Endometrial microvascular endothelial cells (primary cell): ENCODE measurements around the gene RNF130. TPM values are rescaled to one million over a fixed set of nuclear protein-coding genes. Genes with fewer than 3 reads are reported as not detected.
"Not testable (repeated sequence)": the region's sequence is repeated elsewhere in the genome, so short reads cannot be mapped to it uniquely, and the experiment has no call there.

ENCODE experiments used
- in situ Hi-C: cut with HindIII; loops from 2 replicates; pipeline ENCODE4 v1.10.0; 2017; ENCODE audit warnings: low sequenced_read_pairs, low pct_unique_long_range_greater_than_20kb; ENCODE audit errors: inconsistent ontology term
- total RNA-seq: library from RNA; depleted of rRNA; stranded (reverse); fragments of >200 nt; gene quantifications from one replicate; pipeline ENCODE4 v1.2.3, GENCODE V29; 2015; ENCODE audit errors: inconsistent ontology term

RNF130 gene
- total RNA-seq, 1 donor from 2014 or later, result 66.7 TPM

GRCh38 chr5:179994583-179995323, 76.8 kb downstream of the RNF130 start:
- in situ Hi-C loops, result no loop called here

DNA sequence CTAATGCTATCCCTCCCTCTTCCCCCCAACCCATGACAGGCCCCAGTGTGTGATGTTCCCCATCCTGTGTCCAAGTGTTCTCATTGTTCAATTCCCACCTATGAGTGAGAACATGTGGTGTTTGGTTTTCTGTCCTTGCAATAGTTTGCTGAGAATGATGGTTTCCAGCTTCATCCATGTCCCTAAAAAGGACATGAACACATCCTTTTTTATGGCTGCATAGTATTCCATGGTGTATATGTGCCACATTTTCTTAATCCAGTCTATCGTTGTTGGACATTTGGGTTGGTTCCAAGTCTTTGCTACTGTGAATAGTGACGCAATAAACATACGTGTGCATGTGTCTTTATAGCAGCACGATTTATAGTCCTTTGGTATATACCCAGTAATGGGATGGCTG, 78.7 kb downstream of the RNF130 start:
- in situ Hi-C loops, result not testable (repeated sequence)

DNA sequence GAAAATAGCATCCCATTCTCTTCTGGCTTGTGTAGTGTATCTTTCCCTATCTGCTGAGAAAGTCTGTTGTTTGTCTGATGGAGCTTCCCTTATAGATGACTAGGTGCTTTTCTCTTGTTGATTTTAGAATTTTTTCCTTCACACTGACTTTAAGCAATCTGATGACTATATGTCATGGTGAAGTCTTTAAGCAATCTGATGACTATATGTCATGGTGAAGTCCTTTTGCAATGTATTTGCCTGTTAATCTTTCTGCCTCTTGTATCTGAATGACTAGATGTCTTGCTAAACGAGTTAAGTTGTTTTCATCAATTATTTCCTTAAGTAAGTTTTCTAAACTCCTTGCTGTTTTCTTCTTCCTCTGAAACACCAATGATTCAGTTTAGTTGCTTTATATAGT, 80.5 kb downstream of the RNF130 start:
- in situ Hi-C loops, result no loop called here

GRCh38 chr5:179990525-179990924, 81.0 kb downstream of the RNF130 start:
- in situ Hi-C loops, result not testable (repeated sequence)

- in situ Hi-C loops, result no loop called here
Measured at GRCh38 chr5:179986328-179986727, 85.2 kb downstream of the RNF130 start.

GRCh38 chr5:179981636-179982035, 89.9 kb downstream of the RNF130 start:
- in situ Hi-C loops, result no loop called here

- in situ Hi-C loops, result no loop called here
Measured at GRCh38 chr5:179980767-179981166, 90.8 kb downstream of the RNF130 start.

DNA sequence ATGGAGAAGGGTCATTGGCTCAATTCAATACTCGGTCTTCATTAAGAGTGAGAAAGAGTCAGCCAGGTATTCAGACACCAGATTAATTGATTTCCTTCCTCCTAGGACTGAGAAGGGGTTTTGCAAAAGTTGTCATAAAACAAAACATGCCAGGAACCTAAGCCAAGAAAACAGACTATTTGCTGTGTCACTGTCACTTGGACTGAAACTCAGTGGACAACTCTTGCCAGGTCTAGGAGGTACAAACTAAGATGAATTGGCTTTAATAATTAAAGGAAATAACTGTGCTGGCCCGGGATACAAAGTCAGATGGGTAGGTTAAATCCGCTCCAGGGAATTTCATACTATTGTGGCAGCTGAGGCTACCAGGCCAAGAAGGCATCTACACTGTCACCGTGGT, 92.8 kb downstream of the RNF130 start:
- in situ Hi-C loops, result no loop called here

DNA sequence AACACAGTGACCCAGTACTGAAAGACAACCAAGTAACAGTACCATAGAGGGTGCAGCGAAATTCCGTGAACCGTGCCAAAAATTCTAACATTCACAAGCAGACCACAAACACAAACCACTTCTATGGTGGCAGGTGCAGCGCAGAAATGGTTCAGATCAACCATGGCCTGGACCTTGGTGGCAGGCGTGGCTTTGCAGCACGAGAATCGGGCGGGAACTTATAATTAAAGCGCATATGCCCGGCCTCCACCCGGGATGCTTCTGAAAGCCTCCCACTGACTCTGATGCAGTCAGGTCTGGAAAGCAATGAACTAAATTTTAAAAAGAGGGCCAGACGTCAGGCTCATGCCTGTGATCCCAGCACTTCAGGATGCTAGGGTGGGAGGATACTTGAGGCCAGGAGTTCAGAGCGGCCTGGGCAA, 95.8 kb downstream of the RNF130 start:
- in situ Hi-C loops, result no loop called here

GRCh38 chr5:179974946-179975712, 96.4 kb downstream of the RNF130 start:
- in situ Hi-C loops, result no loop called here

- in situ Hi-C loops, result no loop called here
Measured at GRCh38 chr5:179974246-179974945, 97.2 kb downstream of the RNF130 start.

DNA sequence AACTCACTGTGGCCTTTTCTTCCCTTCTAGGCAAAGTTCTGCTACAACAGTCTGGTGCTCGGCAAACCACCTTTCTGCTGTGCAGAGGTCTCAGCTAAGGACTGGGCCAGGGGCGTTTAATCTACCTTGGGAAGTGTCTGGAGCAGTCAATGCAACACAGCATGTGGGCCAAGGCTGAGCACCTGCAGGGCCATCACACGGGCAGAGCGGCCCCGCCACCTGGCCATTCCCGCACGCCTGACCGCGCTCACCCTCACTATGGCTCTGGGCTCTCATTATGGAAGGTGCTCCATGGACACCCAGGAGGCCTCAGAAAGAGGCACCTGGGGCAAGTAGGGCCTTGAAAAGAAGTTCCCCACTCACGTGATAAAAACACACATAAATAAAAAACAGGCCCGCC, 98.2 kb downstream of the RNF130 start:
- in situ Hi-C loops, result no loop called here

DNA sequence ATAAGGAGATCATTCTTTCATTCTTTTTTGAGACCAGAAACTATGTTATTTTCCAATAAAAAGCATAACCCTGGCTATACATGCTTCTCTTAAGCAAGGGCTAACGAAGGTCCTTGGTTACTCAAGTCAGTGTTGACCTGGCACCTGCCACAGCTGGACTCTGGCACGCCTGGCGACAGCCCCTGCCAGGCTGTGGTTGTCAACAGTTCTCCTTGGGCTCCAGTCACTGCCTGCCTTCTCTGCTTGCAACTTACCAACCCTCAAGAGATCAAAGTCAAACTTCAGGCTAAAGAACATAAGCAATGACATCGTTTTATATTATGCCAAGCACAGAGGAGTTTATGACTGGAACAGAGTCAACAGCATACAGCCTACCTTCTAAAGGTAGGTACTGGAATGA, 102.4 kb downstream of the RNF130 start:
- in situ Hi-C loops, result no loop called here

- in situ Hi-C loops, result no loop called here
Measured at GRCh38 chr5:179967489-179967888, 104.1 kb downstream of the RNF130 start.

DNA sequence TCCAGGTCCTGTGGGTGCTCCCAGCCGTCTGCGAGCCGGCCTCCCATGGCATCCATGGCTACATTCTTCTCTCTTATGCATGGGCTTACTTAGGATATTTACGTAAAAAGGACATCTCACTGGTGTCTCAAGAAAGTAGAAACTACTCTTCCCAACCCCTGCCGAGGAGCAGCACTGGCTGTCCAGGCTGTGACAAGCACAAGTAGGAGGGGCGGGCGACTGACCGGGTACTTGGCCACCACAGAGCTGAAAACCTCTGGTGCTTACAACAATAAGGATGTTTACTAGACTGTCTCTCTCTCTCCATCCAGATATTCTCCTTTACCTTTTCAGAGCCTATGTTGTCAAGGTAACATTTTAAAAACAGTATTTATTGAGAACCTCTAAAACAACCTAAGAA, 107.5 kb downstream of the RNF130 start:
- in situ Hi-C loops, result no loop called here

DNA sequence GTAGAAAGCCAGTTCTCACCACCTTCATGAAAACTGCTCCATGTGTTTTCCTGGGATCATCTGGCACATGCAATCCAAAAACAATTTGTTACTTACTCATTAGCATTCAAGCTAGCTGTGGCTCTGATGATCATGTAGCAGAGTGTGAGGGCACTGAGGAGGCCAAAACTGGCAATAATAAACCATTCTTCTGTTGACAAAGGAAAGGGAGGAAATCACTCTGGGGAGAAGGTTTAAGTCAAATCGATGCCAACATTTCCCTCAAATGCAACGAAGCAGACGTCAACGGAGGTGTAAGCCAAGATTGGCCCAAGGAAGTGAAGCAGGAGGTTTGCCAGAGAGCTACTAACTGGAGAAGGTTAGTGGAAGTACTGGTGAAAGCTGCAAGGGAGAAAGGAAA, 108.2 kb downstream of the RNF130 start:
- in situ Hi-C loops, result no loop called here

GRCh38 chr5:179960204-179960831, 111.2 kb downstream of the RNF130 start:
- in situ Hi-C loops, result no loop called here

DNA sequence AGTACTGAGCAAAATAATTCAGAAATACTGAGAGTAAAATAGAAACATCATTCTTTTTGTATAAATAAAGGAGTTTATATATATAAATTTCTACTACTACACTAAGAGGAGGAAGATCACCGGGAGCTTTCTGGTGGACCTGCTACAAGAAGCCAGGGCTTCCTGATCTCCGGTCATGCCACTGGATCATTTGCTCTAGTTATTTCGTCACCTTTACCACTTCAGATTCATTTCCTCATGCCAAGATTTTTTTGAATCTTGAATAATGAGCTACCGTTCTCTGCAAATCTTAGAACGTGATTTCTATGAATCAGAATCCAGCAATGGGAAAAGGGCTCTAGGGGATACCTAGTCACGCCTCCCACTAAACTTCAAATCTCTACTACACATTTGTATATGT, 111.9 kb downstream of the RNF130 start:
- in situ Hi-C loops, result no loop called here

DNA sequence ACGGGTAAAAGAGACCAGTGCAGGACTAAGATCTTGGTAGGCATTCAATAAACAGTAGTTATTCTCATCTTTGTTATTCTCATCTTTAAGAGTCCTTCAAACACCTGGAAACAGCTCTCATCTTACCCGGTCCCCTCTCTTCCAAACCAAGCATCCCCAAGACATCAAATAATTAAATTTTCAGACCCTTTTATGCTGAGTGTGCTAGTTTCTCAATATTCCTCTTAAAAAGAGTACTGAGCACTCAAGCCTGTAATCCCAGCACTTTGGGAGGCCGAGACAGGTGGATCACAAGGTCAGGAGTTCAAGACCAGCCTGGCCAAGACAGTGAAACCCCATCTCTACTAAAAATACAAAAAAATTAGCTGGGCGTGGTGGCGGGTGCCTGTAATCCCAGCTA, 112.4 kb downstream of the RNF130 start:
- in situ Hi-C loops, result not testable (repeated sequence)
